ENCODE results near the gene DNAH14.
A peak's percentile ranks its signal among the peaks of the same experiment; 100 is the strongest.

Gene DNAH14

GRCh38 chr1:225342695-225343094 is 413.2 kb downstream of the DNAH14 start:
- POLR2A ChIA-PET, result no interaction called here
- Histone ChIP-seq H3K36me3 (ENCODE audit: control insufficient read depth in 4 of 4, insufficient read depth in 4 of 4, low read length in 3 of 4) (no peaks in the 10 kb centered on the region), H3K27me3 (replicated peaks in 2 of 5; ENCODE audit: control insufficient read depth in 4 of 5, insufficient read depth in 5 of 5, low read length in 4 of 5) (no peaks in the 10 kb centered on the region), H3K4me3 (ENCODE audit: control insufficient read depth in 1 of 7, extremely low read depth in 1 of 7, insufficient read depth in 4 of 7, low read depth in 2 of 7, low read length in 6 of 7) (no peak overlapping the region), H3K27ac (ENCODE audit: insufficient read depth in 1 of 2, low read depth in 1 of 2, low read length in 2 of 2, poor library complexity in 1 of 2, severe bottlenecking in 2 of 2) (no peak overlapping the region), H3K9me3 (ENCODE audit: control extremely low read depth in 1 of 5, control insufficient read depth in 4 of 5, insufficient read depth in 2 of 5, low read depth in 1 of 5, low read length in 4 of 5) (no peaks in the 10 kb centered on the region), H3K4me1 (ENCODE audit: control extremely low read depth in 1 of 4, control insufficient read depth in 4 of 4, insufficient read depth in 4 of 4, low read length in 3 of 4) (peaks cover 0 to 10% (median 2%) of the 10 kb centered on the region in 4 experiments)
- 92% methylated on average over 5 of the region's 7 CpGs for WGBS (ENCODE audit: insufficient coverage)
- no peak for DNase-seq
- CTCF ChIA-PET, result no interaction called here

DNA sequence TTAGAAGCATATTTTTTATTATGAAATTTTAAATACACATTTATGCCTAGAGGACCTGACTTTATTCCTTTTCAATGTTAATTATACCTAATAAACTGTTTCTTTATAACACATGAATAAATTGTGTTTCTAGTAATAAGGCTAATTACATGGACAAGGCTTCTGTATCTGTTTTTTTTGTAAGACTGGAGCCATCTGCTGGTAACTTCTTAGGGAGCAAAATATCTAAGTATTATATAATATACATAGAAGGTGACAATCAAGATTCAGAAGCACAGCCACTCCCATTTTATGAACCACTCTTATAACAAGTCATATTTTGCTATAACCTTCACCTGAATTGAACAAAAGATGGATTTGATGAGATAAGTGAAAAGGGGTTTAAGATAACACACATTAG is 414.1 kb downstream of the DNAH14 start:
- Histone ChIP-seq H3K27me3 (replicated peaks in 2 of 5; ENCODE audit: control insufficient read depth in 4 of 5, insufficient read depth in 5 of 5, low read length in 4 of 5) (no peaks in the 10 kb centered on the region), H3K27ac (ENCODE audit: insufficient read depth in 1 of 2, low read depth in 1 of 2, low read length in 2 of 2, poor library complexity in 1 of 2, severe bottlenecking in 2 of 2) (no peak overlapping the region), H3K4me1 (ENCODE audit: control extremely low read depth in 1 of 4, control insufficient read depth in 4 of 4, insufficient read depth in 4 of 4, low read length in 3 of 4) (peaks cover 0 to 10% (median 2%) of the 10 kb centered on the region in 4 experiments), H3K9me3 (ENCODE audit: control extremely low read depth in 1 of 5, control insufficient read depth in 4 of 5, insufficient read depth in 2 of 5, low read depth in 1 of 5, low read length in 4 of 5) (peaks cover 0 to 8% (median 0%) of the 10 kb centered on the region in 5 experiments), H3K36me3 (ENCODE audit: control insufficient read depth in 4 of 4, insufficient read depth in 4 of 4, low read length in 3 of 4) (no peaks in the 10 kb centered on the region), H3K4me3 (ENCODE audit: control insufficient read depth in 1 of 7, extremely low read depth in 1 of 7, insufficient read depth in 4 of 7, low read depth in 2 of 7, low read length in 6 of 7) (no peak overlapping the region)
- peak; percentile 6 to 43 (median 41) for DNase-seq
- CTCF ChIA-PET, result no interaction called here
- POLR2A ChIA-PET, result no interaction called here

DNA sequence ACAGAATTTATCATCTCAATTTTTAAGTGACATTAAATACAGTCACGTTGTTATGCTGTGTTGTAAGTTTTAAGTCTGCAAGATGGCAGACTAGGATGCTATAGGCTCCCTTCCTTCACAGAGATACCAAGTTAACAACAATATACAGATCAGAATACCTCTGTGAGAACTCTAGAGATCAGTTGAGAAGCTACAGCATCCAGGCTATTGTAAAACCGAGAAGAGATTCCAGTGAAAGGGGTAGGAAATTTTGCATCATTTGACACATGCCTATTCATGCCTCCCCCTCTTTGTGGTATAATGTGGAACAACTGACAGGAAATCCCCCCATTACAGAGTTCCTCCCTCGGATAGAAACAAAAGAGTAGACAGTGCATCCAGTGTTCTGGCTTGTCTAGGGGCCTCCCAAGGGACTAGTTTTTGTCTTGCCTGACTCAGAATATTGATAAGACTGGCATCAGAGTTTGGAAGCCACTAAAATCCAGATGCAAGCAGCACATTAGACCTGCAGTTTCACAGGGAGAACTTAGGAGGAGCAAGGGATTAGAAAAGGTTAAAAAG is 417.7 kb downstream of the DNAH14 start:
- H3K27ac ChIP-seq (ENCODE audit: insufficient read depth in 1 of 2, low read depth in 1 of 2, low read length in 2 of 2, poor library complexity in 1 of 2, severe bottlenecking in 2 of 2), result no peak overlapping the region
- H3K4me1 ChIP-seq (ENCODE audit: control extremely low read depth in 1 of 4, control insufficient read depth in 4 of 4, insufficient read depth in 4 of 4, low read length in 3 of 4), result peaks cover 0 to 14% (median 2%) of the 10 kb centered on the region in 4 experiments
- peak in 2 of 3 donors; percentile 24 to 30 for DNase-seq
- no peaks in the 10 kb centered on the region for H3K36me3 ChIP-seq (ENCODE audit: control insufficient read depth in 4 of 4, insufficient read depth in 4 of 4, low read length in 3 of 4)
- no peaks in the 10 kb centered on the region for H3K27me3 ChIP-seq (replicated peaks in 2 of 5; ENCODE audit: control insufficient read depth in 4 of 5, insufficient read depth in 5 of 5, low read length in 4 of 5)
- ChIA-PET POLR2A (no interaction called here), CTCF (no interaction called here)
- peaks cover 0 to 11% (median 0%) of the 10 kb centered on the region in 5 experiments for H3K9me3 ChIP-seq (ENCODE audit: control extremely low read depth in 1 of 5, control insufficient read depth in 4 of 5, insufficient read depth in 2 of 5, low read depth in 1 of 5, low read length in 4 of 5)
- no CpG with 5 or more reads among the region's 3 CpGs for WGBS (ENCODE audit: insufficient coverage)
- peak overlapping the region in 1 of 7 experiments; percentile 40 for H3K4me3 ChIP-seq (ENCODE audit: control insufficient read depth in 1 of 7, extremely low read depth in 1 of 7, insufficient read depth in 4 of 7, low read depth in 2 of 7, low read length in 6 of 7)

- Histone ChIP-seq H3K36me3 (ENCODE audit: control insufficient read depth in 4 of 4, insufficient read depth in 4 of 4, low read length in 3 of 4) (no peaks in the 10 kb centered on the region), H3K4me1 (ENCODE audit: control extremely low read depth in 1 of 4, control insufficient read depth in 4 of 4, insufficient read depth in 4 of 4, low read length in 3 of 4) (peaks cover 0 to 16% (median 2%) of the 10 kb centered on the region in 4 experiments), H3K27me3 (replicated peaks in 2 of 5; ENCODE audit: control insufficient read depth in 4 of 5, insufficient read depth in 5 of 5, low read length in 4 of 5) (no peaks in the 10 kb centered on the region), H3K4me3 (ENCODE audit: control insufficient read depth in 1 of 7, extremely low read depth in 1 of 7, insufficient read depth in 4 of 7, low read depth in 2 of 7, low read length in 6 of 7) (no peak overlapping the region), H3K9me3 (ENCODE audit: control extremely low read depth in 1 of 5, control insufficient read depth in 4 of 5, insufficient read depth in 2 of 5, low read depth in 1 of 5, low read length in 4 of 5) (peaks cover 0 to 11% (median 0%) of the 10 kb centered on the region in 5 experiments), H3K27ac (ENCODE audit: insufficient read depth in 1 of 2, low read depth in 1 of 2, low read length in 2 of 2, poor library complexity in 1 of 2, severe bottlenecking in 2 of 2) (no peak overlapping the region)
- DNase-seq, result no peak
- CTCF ChIA-PET, result no interaction called here
- POLR2A ChIA-PET, result no interaction called here
Observed at GRCh38 chr1:225348400-225348799, 418.9 kb downstream of the DNAH14 start.

DNA sequence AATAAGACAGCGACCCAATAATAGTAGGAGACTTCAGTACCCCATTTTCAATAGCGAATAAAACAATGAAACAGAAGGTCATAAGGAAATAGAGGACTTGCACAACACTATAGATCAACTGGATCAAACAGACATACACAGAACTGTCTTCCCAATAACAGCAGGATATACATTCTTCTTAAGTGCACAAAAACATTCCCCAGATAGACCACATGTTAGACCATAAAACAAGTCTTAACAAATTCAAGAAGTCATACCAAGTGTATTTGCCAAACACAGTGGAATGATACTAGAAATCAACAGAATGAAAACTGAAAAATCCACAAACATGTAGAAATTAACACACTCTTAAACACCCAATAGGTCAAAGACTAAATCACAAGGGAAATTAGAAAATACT is 420.4 kb downstream of the DNAH14 start:
- Histone ChIP-seq H3K27me3 (replicated peaks in 2 of 5; ENCODE audit: control insufficient read depth in 4 of 5, insufficient read depth in 5 of 5, low read length in 4 of 5) (no peaks in the 10 kb centered on the region), H3K4me1 (ENCODE audit: control extremely low read depth in 1 of 4, control insufficient read depth in 4 of 4, insufficient read depth in 4 of 4, low read length in 3 of 4) (peaks cover 0 to 16% (median 2%) of the 10 kb centered on the region in 4 experiments), H3K36me3 (ENCODE audit: control insufficient read depth in 4 of 4, insufficient read depth in 4 of 4, low read length in 3 of 4) (no peaks in the 10 kb centered on the region), H3K27ac (ENCODE audit: insufficient read depth in 1 of 2, low read depth in 1 of 2, low read length in 2 of 2, poor library complexity in 1 of 2, severe bottlenecking in 2 of 2) (no peak overlapping the region), H3K9me3 (ENCODE audit: control extremely low read depth in 1 of 5, control insufficient read depth in 4 of 5, insufficient read depth in 2 of 5, low read depth in 1 of 5, low read length in 4 of 5) (peaks cover 0 to 11% (median 0%) of the 10 kb centered on the region in 5 experiments), H3K4me3 (ENCODE audit: control insufficient read depth in 1 of 7, extremely low read depth in 1 of 7, insufficient read depth in 4 of 7, low read depth in 2 of 7, low read length in 6 of 7) (no peak overlapping the region)
- ChIA-PET POLR2A (no interaction called here), CTCF (no interaction called here)
- 92% methylated on average over 2 of the region's 2 CpGs for whole genome bisulfite sequencing (ENCODE audit: insufficient coverage)
- no peak for DNase-seq

GRCh38 chr1:225350872-225351271 is 421.4 kb downstream of the DNAH14 start:
- CTCF ChIA-PET, result no interaction called here
- H3K9me3 ChIP-seq (ENCODE audit: control extremely low read depth in 1 of 5, control insufficient read depth in 4 of 5, insufficient read depth in 2 of 5, low read depth in 1 of 5, low read length in 4 of 5), result peaks cover 0 to 11% (median 0%) of the 10 kb centered on the region in 5 experiments

GRCh38 chr1:225354906-225355305 is 425.4 kb downstream of the DNAH14 start:
- DNase-seq, result no peak
- 100% methylated on average over 3 of the region's 3 CpGs for WGBS (ENCODE audit: insufficient coverage)
- H3K36me3 ChIP-seq (ENCODE audit: control insufficient read depth in 4 of 4, insufficient read depth in 4 of 4, low read length in 3 of 4), result no peaks in the 10 kb centered on the region
- H3K27me3 ChIP-seq (replicated peaks in 2 of 5; ENCODE audit: control insufficient read depth in 4 of 5, insufficient read depth in 5 of 5, low read length in 4 of 5), result no peaks in the 10 kb centered on the region
- peaks cover 0 to 5% (median 0%) of the 10 kb centered on the region in 4 experiments for H3K4me1 ChIP-seq (ENCODE audit: control extremely low read depth in 1 of 4, control insufficient read depth in 4 of 4, insufficient read depth in 4 of 4, low read length in 3 of 4)
- POLR2A ChIA-PET, result no interaction called here
- H3K9me3 ChIP-seq (ENCODE audit: control extremely low read depth in 1 of 5, control insufficient read depth in 4 of 5, insufficient read depth in 2 of 5, low read depth in 1 of 5, low read length in 4 of 5), result no peaks in the 10 kb centered on the region
- CTCF ChIA-PET, result no interaction called here
- no peak overlapping the region for H3K4me3 ChIP-seq (ENCODE audit: control insufficient read depth in 1 of 7, extremely low read depth in 1 of 7, insufficient read depth in 4 of 7, low read depth in 2 of 7, low read length in 6 of 7)
- H3K27ac ChIP-seq (ENCODE audit: insufficient read depth in 1 of 2, low read depth in 1 of 2, low read length in 2 of 2, poor library complexity in 1 of 2, severe bottlenecking in 2 of 2), result no peak overlapping the region

More at GRCh38 chr1:225350872-225351271, 421.4 kb downstream of the DNAH14 start:
- DNase-seq, result no peak
- Histone ChIP-seq H3K4me3 (ENCODE audit: control insufficient read depth in 1 of 7, extremely low read depth in 1 of 7, insufficient read depth in 4 of 7, low read depth in 2 of 7, low read length in 6 of 7) (no peak overlapping the region), H3K27me3 (replicated peaks in 2 of 5; ENCODE audit: control insufficient read depth in 4 of 5, insufficient read depth in 5 of 5, low read length in 4 of 5) (no peaks in the 10 kb centered on the region), H3K27ac (ENCODE audit: insufficient read depth in 1 of 2, low read depth in 1 of 2, low read length in 2 of 2, poor library complexity in 1 of 2, severe bottlenecking in 2 of 2) (no peak overlapping the region), H3K36me3 (ENCODE audit: control insufficient read depth in 4 of 4, insufficient read depth in 4 of 4, low read length in 3 of 4) (no peaks in the 10 kb centered on the region), H3K4me1 (ENCODE audit: control extremely low read depth in 1 of 4, control insufficient read depth in 4 of 4, insufficient read depth in 4 of 4, low read length in 3 of 4) (peaks cover 0 to 16% (median 2%) of the 10 kb centered on the region in 4 experiments)
- POLR2A ChIA-PET, result interaction anchor here (0.7 kb wide), 1 partner anchor 18 kb away, joined by 4 read pairs; no protein-coding TSS in a partner anchor

All from common myeloid progenitor, CD34-positive (primary cell).